ENCODE results near the gene C1orf50.
A peak's percentile ranks its signal among the peaks of the same experiment; 100 is the strongest.
"Not testable (repeated sequence)": the region's sequence is repeated elsewhere in the genome, so short reads cannot be mapped to it uniquely, and the experiment has no call there.

C1orf50 gene

GRCh38 chr1:42807056-42807668, 40.1 kb downstream of the C1orf50 start:
- Histone ChIP-seq H3K4me3 (ENCODE audit: low read depth, low read length) (no peak overlapping the region), H3K36me3 (ENCODE audit: control insufficient read depth in 2 of 2, insufficient read depth in 1 of 2, low read length in 2 of 2) (peaks cover 0 to 39% of the 10 kb centered on the region in 2 experiments; a peak in 2 of 3 replicates), H3K9me3 (ENCODE audit: control insufficient read depth, insufficient read depth, low read depth, low read length) (no peaks in the 10 kb centered on the region), H3K4me1 (ENCODE audit: control insufficient read depth, insufficient read depth, low read length) (no peaks in the 10 kb centered on the region), H3K27ac (ENCODE audit: extremely low read depth, low read depth, low read length) (no peak overlapping the region)
- CTCF ChIA-PET: interaction anchor here (1.1 kb wide), 1 partner anchor 12 kb away, joined by 3 read pairs; no protein-coding TSS in a partner anchor
- POLR2A ChIA-PET: no interaction called here
- TF ChIP-seq ZNF10 (tag by site-specific recombination; IDR thresholded peaks at IDR 0.05) (no peak), GFI1B (tag by site-specific recombination; IDR thresholded peaks at IDR 0.05) (no peak), ZNF202 (tag by site-specific recombination; IDR thresholded peaks at IDR 0.05; ENCODE audit: borderline replicate concordance) (no peak), ZNF362 (tag by site-specific recombination; IDR thresholded peaks at IDR 0.05) (no peak), ZNF610 (tag by site-specific recombination; IDR thresholded peaks at IDR 0.05; ENCODE audit: borderline replicate concordance) (no peak), ZNF140 (tag by site-specific recombination; IDR thresholded peaks at IDR 0.05) (no peak), ZNF133 (tag by site-specific recombination; IDR thresholded peaks at IDR 0.05) (no peak), ZBTB11 (tag by site-specific recombination; conservative IDR thresholded peaks at IDR 0.05; ENCODE audit: low read depth) (no peak), ZNF37A (tag by site-specific recombination; IDR thresholded peaks at IDR 0.05) (no peak), ZNF529 (tag by site-specific recombination; IDR thresholded peaks at IDR 0.05; ENCODE audit: insufficient replicate concordance) (no peak), ZNF211 (tag by site-specific recombination; IDR thresholded peaks at IDR 0.05; ENCODE audit: low read depth) (no peak), ZBTB20 (tag by site-specific recombination; IDR thresholded peaks at IDR 0.05) (no peak), ZBTB44 (tag by site-specific recombination; IDR thresholded peaks at IDR 0.05) (no peak), ZFP3 (tag by site-specific recombination; IDR thresholded peaks at IDR 0.05; ENCODE audit: low read depth) (no peak), ZNF473 (tag by site-specific recombination; IDR thresholded peaks at IDR 0.05) (no peak), ZNF76 (tag by site-specific recombination; IDR thresholded peaks at IDR 0.05; ENCODE audit: borderline replicate concordance, low read depth) (no peak)

- TF ChIP-seq ZNF580 (tag by site-specific recombination; IDR thresholded peaks at IDR 0.05): peak; percentile 57; the same call in 1 of the 2 replicates
- TF ChIP-seq ZNF146 (tag by site-specific recombination; IDR thresholded peaks at IDR 0.05): peak; percentile 95
- H3K4me3 ChIP-seq (ENCODE audit: low read depth, low read length); H3K9me3 ChIP-seq (ENCODE audit: control insufficient read depth, insufficient read depth, low read depth, low read length); H3K27ac ChIP-seq (ENCODE audit: extremely low read depth, low read depth, low read length); CTCF ChIA-PET; POLR2A ChIA-PET; H3K4me1 ChIP-seq (ENCODE audit: control insufficient read depth, insufficient read depth, low read length): not testable (repeated sequence)
- H3K36me3 ChIP-seq (ENCODE audit: control insufficient read depth in 2 of 2, insufficient read depth in 1 of 2, low read length in 2 of 2): peaks cover 0 to 20% of the 10 kb centered on the region in 2 experiments; a peak in 1 of 3 replicates
Observed at GRCh38 chr1:42814815-42815214, 47.8 kb downstream of the C1orf50 start.
